SK-N-SH treated with all-trans-retinoic acid at 6 μM for 48 hours (cell line): Measurements from ENCODE around the gene RNF43.

Source experiments
- ATAC-seq: fragments of 200-7000 bp; cut with Tn5 transposase; 3 replicates; pipeline ENCODE4 v1.9.1; 2020; ENCODE audit warnings: mild to moderate bottlenecking, moderate library complexity
- ARNTL ChIP-seq: fragments of 450-650 bp; formaldehyde crosslinking; IDR thresholded peaks from 2 replicates; pipeline ENCODE4 v1.5.0; 2020; ENCODE audit warnings: low read depth, mild to moderate bottlenecking, moderate library complexity, borderline replicate concordance
- BACH2 ChIP-seq: fragments of 250-450 bp; sonication (Bioruptor Pico); IDR thresholded peaks from 2 replicates; pipeline ENCODE4 v1.9.0; 2021; ENCODE audit warnings: mild to moderate bottlenecking, borderline replicate concordance
- CREB5 ChIP-seq: fragments of 250-450 bp; sonication (Bioruptor Pico); IDR thresholded peaks from 2 replicates; pipeline ENCODE4 v1.5.1; 2020; ENCODE audit warnings: low read depth, mild to moderate bottlenecking, moderate library complexity
- CSDC2 ChIP-seq: fragments of 250-450 bp; sonication (Bioruptor Pico); IDR thresholded peaks from 2 replicates; pipeline ENCODE4 v1.5.0; 2020; ENCODE audit warnings: mild to moderate bottlenecking, moderate library complexity
- CSRNP3 ChIP-seq: fragments of 250-450 bp; sonication (Bioruptor Pico); IDR thresholded peaks from 2 replicates; pipeline ENCODE4 v1.5.1; 2021; ENCODE audit warnings: mild to moderate bottlenecking, moderate library complexity
- ESRRG ChIP-seq: fragments of 250-450 bp; sonication (Bioruptor Pico); IDR thresholded peaks from 2 replicates; pipeline ENCODE4 v1.6.1; 2021; ENCODE audit warnings: mild to moderate bottlenecking
- GLIS3 ChIP-seq: fragments of 250-450 bp; sonication (Bioruptor Pico); IDR thresholded peaks from 2 replicates; pipeline ENCODE4 v1.5.0; 2020; ENCODE audit warnings: mild to moderate bottlenecking, moderate library complexity
- ISL1 ChIP-seq: fragments of 250-450 bp; sonication (Bioruptor Pico); IDR thresholded peaks from 2 replicates; pipeline ENCODE4 v2.1.2; 2022; ENCODE audit warnings: mild to moderate bottlenecking, moderate library complexity
- OSR1 ChIP-seq: fragments of 250-450 bp; sonication (Bioruptor Pico); IDR thresholded peaks from 2 replicates; pipeline ENCODE4 v1.8.0; 2022; ENCODE audit warnings: moderate library complexity, mild to moderate bottlenecking, inconsistent platforms
- POU6F1 ChIP-seq: fragments of 250-450 bp; sonication (Bioruptor Pico); IDR thresholded peaks from 2 replicates; pipeline ENCODE4 v1.8.0; 2021; ENCODE audit warnings: low read depth, mild to moderate bottlenecking, moderate library complexity, borderline replicate concordance
- PPARA ChIP-seq: fragments of 250-450 bp; sonication (Bioruptor Pico); IDR thresholded peaks from 2 replicates; pipeline ENCODE4 v1.5.0; 2020; ENCODE audit warnings: mild to moderate bottlenecking, borderline replicate concordance
- RARB ChIP-seq: fragments of 250-450 bp; sonication (Bioruptor Pico); IDR thresholded peaks from 2 replicates; pipeline ENCODE4 v1.8.0; 2021; ENCODE audit warnings: mild to moderate bottlenecking, moderate library complexity
- SNAI2 ChIP-seq: fragments of 250-450 bp; sonication (Bioruptor Pico); IDR thresholded peaks from 2 replicates; pipeline ENCODE4 v1.5.0; 2020; ENCODE audit warnings: mild to moderate bottlenecking, moderate library complexity
- TCF4 ChIP-seq: fragments of 250-450 bp; sonication (Bioruptor Pico); IDR thresholded peaks from 2 replicates; pipeline ENCODE4 v1.8.0; 2021; ENCODE audit warnings: mild to moderate bottlenecking, moderate library complexity, borderline replicate concordance
- TOX ChIP-seq: fragments of 250-450 bp; sonication (Bioruptor Pico); IDR thresholded peaks from 2 replicates; pipeline ENCODE4 v1.8.0; 2021; ENCODE audit warnings: mild to moderate bottlenecking, moderate library complexity, borderline replicate concordance
- TSHZ2 ChIP-seq: fragments of 250-450 bp; sonication (Bioruptor Pico); IDR thresholded peaks from 2 replicates; pipeline ENCODE4 v1.5.0; 2020; ENCODE audit warnings: mild to moderate bottlenecking, moderate library complexity
- ZC3H10 ChIP-seq: fragments of 250-450 bp; sonication (Bioruptor Pico); IDR thresholded peaks from 2 replicates; pipeline ENCODE4 v1.5.1; 2021; ENCODE audit warnings: mild to moderate bottlenecking, moderate library complexity
- ZFP3 ChIP-seq: fragments of 250-450 bp; sonication (Bioruptor Pico); IDR thresholded peaks from 2 replicates; pipeline ENCODE4 v1.5.0; 2020; ENCODE audit warnings: mild to moderate bottlenecking, moderate library complexity
- ZFP30 ChIP-seq: fragments of 450-650 bp; formaldehyde crosslinking; IDR thresholded peaks from 2 replicates; pipeline ENCODE4 v1.5.0; 2022; ENCODE audit warnings: mild to moderate bottlenecking, moderate library complexity
- ZNF565 ChIP-seq: fragments of 450-650 bp; formaldehyde crosslinking; conservative IDR thresholded peaks from 2 replicates; pipeline ENCODE4 v1.5.0; 2020; ENCODE audit warnings: low read depth, mild to moderate bottlenecking, moderate library complexity
- ZNF70 ChIP-seq: fragments of 450-650 bp; formaldehyde crosslinking; IDR thresholded peaks from 2 replicates; pipeline ENCODE4 v1.5.0; 2020; ENCODE audit warnings: mild to moderate bottlenecking, moderate library complexity
- ZNF8 ChIP-seq: fragments of 450-650 bp; formaldehyde crosslinking; IDR thresholded peaks from 2 replicates; pipeline ENCODE4 v1.5.0; 2020; ENCODE audit warnings: mild to moderate bottlenecking, moderate library complexity
- TF ChIP-seq, protein P1 (sequence below): fragments of 250-450 bp; sonication (Bioruptor Pico); IDR thresholded peaks from 2 replicates; pipeline ENCODE4 v1.8.0; 2020; ENCODE audit warnings: mild to moderate bottlenecking, moderate library complexity, borderline replicate concordance

The RNF43 gene

DNA sequence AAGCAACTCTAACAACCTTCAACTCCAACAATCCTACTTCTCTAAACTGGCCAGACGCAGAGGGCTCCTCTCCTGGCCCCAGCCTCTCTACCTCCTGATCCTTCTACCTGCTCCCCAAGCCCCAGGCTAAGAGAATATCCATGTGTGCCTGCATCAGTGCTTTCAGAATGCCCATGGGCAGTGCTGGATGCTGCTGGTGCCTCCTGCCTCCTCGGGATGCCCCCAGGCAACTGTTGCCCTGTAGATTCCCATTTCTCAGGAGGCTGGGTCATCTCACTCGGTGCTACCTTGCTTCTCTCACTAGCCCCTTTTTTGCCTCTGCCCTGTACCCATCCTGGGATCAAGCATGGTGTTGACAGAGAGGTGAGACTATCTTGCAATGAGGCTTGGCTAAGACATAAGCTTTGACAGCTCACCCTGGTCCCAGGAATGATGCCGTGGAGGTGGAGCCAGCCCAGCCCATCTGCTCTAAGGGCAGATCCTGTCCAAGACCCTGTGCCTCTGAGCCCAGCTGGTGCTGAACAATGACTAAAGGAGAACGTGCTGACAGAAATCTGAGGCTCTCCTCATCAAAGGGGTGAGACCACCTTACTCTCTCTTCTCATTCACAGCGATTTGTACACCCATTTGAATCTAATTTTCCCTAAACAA, 45.9 kb downstream of the RNF43 start:
- TF ChIP-seq CSRNP3 (CRISPR knock-in tag) (no peak), POU6F1 (CRISPR knock-in tag) (no peak), TCF4 (CRISPR knock-in tag) (no peak), OSR1 (CRISPR knock-in tag) (no peak), BACH2 (CRISPR knock-in tag) (no peak), ARNTL (CRISPR knock-in tag) (no peak), SNAI2 (CRISPR knock-in tag) (no peak), ZC3H10 (no peak), ESRRG (CRISPR knock-in tag) (no peak), TSHZ2 (CRISPR knock-in tag) (no peak), ZFP3 (CRISPR knock-in tag) (no peak), ZFP30 (no peak), CREB5 (CRISPR knock-in tag) (no peak), GLIS3 (CRISPR knock-in tag) (no peak), ISL1 (CRISPR knock-in tag) (no peak), RARB (CRISPR knock-in tag) (no peak)

DNA sequence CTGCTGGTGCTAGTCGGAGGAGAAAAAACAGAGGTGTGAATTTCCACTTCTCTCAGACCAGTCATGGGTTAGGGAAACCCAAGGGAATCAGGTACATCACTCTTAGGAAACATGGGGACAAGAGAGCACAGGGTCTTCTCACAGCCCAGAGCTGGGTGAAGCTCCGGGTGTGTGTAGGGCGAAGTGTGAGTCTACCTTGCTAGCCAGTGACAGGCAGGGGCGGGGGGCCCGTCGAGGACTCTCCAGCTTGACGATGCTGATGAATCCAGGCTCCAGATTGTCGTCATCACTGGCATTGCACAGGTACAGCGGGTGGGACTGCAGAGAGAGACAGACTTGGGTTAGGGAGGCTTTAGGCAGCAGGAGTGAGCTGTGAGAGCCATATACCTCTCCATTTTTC, 46.6 kb downstream of the RNF43 start:
- no peak for TF ChIP-seq ZFP3 (CRISPR knock-in tag)
- no peak for TF ChIP-seq ARNTL (CRISPR knock-in tag)
- no peak for TF ChIP-seq GLIS3 (CRISPR knock-in tag)
- no peak for TF ChIP-seq ESRRG (CRISPR knock-in tag)
- TF ChIP-seq TSHZ2 (CRISPR knock-in tag) = no peak
- TF ChIP-seq OSR1 (CRISPR knock-in tag) = no peak
- TF ChIP-seq, protein P1, sequence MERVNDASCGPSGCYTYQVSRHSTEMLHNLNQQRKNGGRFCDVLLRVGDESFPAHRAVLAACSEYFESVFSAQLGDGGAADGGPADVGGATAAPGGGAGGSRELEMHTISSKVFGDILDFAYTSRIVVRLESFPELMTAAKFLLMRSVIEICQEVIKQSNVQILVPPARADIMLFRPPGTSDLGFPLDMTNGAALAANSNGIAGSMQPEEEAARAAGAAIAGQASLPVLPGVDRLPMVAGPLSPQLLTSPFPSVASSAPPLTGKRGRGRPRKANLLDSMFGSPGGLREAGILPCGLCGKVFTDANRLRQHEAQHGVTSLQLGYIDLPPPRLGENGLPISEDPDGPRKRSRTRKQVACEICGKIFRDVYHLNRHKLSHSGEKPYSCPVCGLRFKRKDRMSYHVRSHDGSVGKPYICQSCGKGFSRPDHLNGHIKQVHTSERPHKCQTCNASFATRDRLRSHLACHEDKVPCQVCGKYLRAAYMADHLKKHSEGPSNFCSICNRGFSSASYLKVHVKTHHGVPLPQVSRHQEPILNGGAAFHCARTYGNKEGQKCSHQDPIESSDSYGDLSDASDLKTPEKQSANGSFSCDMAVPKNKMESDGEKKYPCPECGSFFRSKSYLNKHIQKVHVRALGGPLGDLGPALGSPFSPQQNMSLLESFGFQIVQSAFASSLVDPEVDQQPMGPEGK (CRISPR knock-in tag) = no peak
- no peak for TF ChIP-seq ZNF8 (CRISPR knock-in tag)
- TF ChIP-seq CSDC2 = no peak
- no peak for TF ChIP-seq TOX (CRISPR knock-in tag)
- TF ChIP-seq SNAI2 (CRISPR knock-in tag) = no peak
- no peak for TF ChIP-seq ZNF70 (CRISPR knock-in tag)
- TF ChIP-seq RARB (CRISPR knock-in tag) = no peak
- no peak for TF ChIP-seq ISL1 (CRISPR knock-in tag)
- TF ChIP-seq ZNF565 (CRISPR knock-in tag) = no peak
- no peak for TF ChIP-seq CREB5 (CRISPR knock-in tag)
- no peak for TF ChIP-seq PPARA (CRISPR knock-in tag)
- TF ChIP-seq ZFP30 = no peak
- TF ChIP-seq BACH2 (CRISPR knock-in tag) = no peak
- no peak for ATAC-seq

More for the DNA sequence above, 45.9 kb downstream of the RNF43 start:
- no peak for ATAC-seq
